ENCODE measurements around the gene TNFAIP8L1. TPM values are rescaled to one million over a fixed set of nuclear protein-coding genes. Genes with fewer than 3 reads are reported as not detected.

Gene TNFAIP8L1
- polyA plus RNA-seq, 1 donor (not counting 4 experiments of a cell fraction or from before 2014, with no cell fraction given), result 4.7 TPM

GRCh38 chr19:4639531-4640246, 373 bp downstream of the TNFAIP8L1 start:
- Histone ChIP-seq H3K9me1 (ENCODE audit: control insufficient read depth, extremely low read depth, insufficient read depth, low read length) (no peaks in the 10 kb centered on the region), H3K4me2 (ENCODE audit: control insufficient read depth, extremely low read depth, insufficient read depth, low read depth, low read length) (peak overlapping the region; percentile 98), H4K20me1 (ENCODE audit: control insufficient read depth, extremely low read depth, insufficient read depth, low read length) (no peaks in the 10 kb centered on the region), H3K79me2 (ENCODE audit: control insufficient read depth, insufficient read depth, low read length) (peaks cover 19% of the 10 kb centered on the region), H3K36me3 (ENCODE audit: control insufficient read depth in 2 of 2, extremely low read depth in 1 of 2, insufficient read depth in 2 of 2, low read length in 2 of 2) (no peaks in the 10 kb centered on the region), H3K4me3 (ENCODE audit: control insufficient read depth in 2 of 3, extremely low read depth in 1 of 3, insufficient read depth in 2 of 3, low read depth in 1 of 3, low read length in 3 of 3) (peak overlapping the region; percentile 70 to 98 (median 89)), H3K9ac (ENCODE audit: control insufficient read depth, extremely low read depth, insufficient read depth, low read length) (peak overlapping the region; percentile 81), H2AFZ (ENCODE audit: control insufficient read depth, low read length) (peak overlapping the region; percentile 74), H3K27me3 (ENCODE audit: control insufficient read depth, extremely low read depth, insufficient read depth, low read length) (no peaks in the 10 kb centered on the region), H3K27ac (ENCODE audit: control insufficient read depth, insufficient read depth, low read length) (peak overlapping the region; percentile 64), H3K9me3 (ENCODE audit: control insufficient read depth, low read depth, low read length) (no peaks in the 10 kb centered on the region), H3K4me1 (ENCODE audit: control insufficient read depth, extremely low read depth, insufficient read depth, low read length) (peaks cover 39% of the 10 kb centered on the region)
- DNase-seq (ENCODE audit: low read depth, low spot score) (no peak), FAIRE-seq (no peak)
- dilution Hi-C loops (cut with MboI; ENCODE audit: extremely low pct_ligation_motif_present, low sequenced_read_pairs), result no loop called here
- TF ChIP-seq EZH2 (IDR thresholded peaks at IDR 0.05; ENCODE audit: low read length) (no peak), CTCF (optimal IDR thresholded peaks at IDR 0.05 in 1 of 3, IDR thresholded peaks at IDR 0.05 in 1 of 3, conservative IDR thresholded peaks at IDR 0.05 in 1 of 3; ENCODE audit: extremely low read depth in 1 of 3, insufficient read depth in 2 of 3, low read length in 3 of 3) (no peak)

- Histone ChIP-seq H3K9ac (ENCODE audit: control insufficient read depth, extremely low read depth, insufficient read depth, low read length) (peak overlapping the region; percentile 81), H3K79me2 (ENCODE audit: control insufficient read depth, insufficient read depth, low read length) (peaks cover 19% of the 10 kb centered on the region), H4K20me1 (ENCODE audit: control insufficient read depth, extremely low read depth, insufficient read depth, low read length) (no peaks in the 10 kb centered on the region), H3K4me3 (ENCODE audit: control insufficient read depth in 2 of 3, extremely low read depth in 1 of 3, insufficient read depth in 2 of 3, low read depth in 1 of 3, low read length in 3 of 3) (peak overlapping the region; percentile 70 to 98 (median 89)), H3K36me3 (ENCODE audit: control insufficient read depth in 2 of 2, extremely low read depth in 1 of 2, insufficient read depth in 2 of 2, low read length in 2 of 2) (no peaks in the 10 kb centered on the region), H3K9me1 (ENCODE audit: control insufficient read depth, extremely low read depth, insufficient read depth, low read length) (no peaks in the 10 kb centered on the region), H3K4me1 (ENCODE audit: control insufficient read depth, extremely low read depth, insufficient read depth, low read length) (peaks cover 33% of the 10 kb centered on the region), H3K27me3 (ENCODE audit: control insufficient read depth, extremely low read depth, insufficient read depth, low read length) (no peaks in the 10 kb centered on the region), H2AFZ (ENCODE audit: control insufficient read depth, low read length) (no peak overlapping the region), H3K4me2 (ENCODE audit: control insufficient read depth, extremely low read depth, insufficient read depth, low read depth, low read length) (peak overlapping the region; percentile 98), H3K9me3 (ENCODE audit: control insufficient read depth, low read depth, low read length) (no peaks in the 10 kb centered on the region), H3K27ac (ENCODE audit: control insufficient read depth, insufficient read depth, low read length) (peak overlapping the region; percentile 64)
- FAIRE-seq (no peak), DNase-seq (ENCODE audit: low read depth, low spot score) (no peak)
- TF ChIP-seq EZH2 (IDR thresholded peaks at IDR 0.05; ENCODE audit: low read length) (no peak), CTCF (optimal IDR thresholded peaks at IDR 0.05 in 1 of 3, IDR thresholded peaks at IDR 0.05 in 1 of 3, conservative IDR thresholded peaks at IDR 0.05 in 1 of 3; ENCODE audit: extremely low read depth in 1 of 3, insufficient read depth in 2 of 3, low read length in 3 of 3) (no peak)
- dilution Hi-C loops (cut with MboI; ENCODE audit: extremely low pct_ligation_motif_present, low sequenced_read_pairs), result no loop called here
These were observed 1.1 kb downstream of the TNFAIP8L1 start for GRCh38 chr19:4640247-4641000.

All from keratinocyte (primary cell).